Measurements from ENCODE around the gene HPCA. TPM values are rescaled to one million over a fixed set of nuclear protein-coding genes. Genes with fewer than 3 reads are reported as not detected.

Gene HPCA
- total RNA-seq, 2 experiments from 2014 or later = not detected

- Mint-ChIP-seq H3K27me3 (ENCODE audit: low read depth) (peaks cover 45% of the 10 kb centered on the region), H3K4me1 (ENCODE audit: low read depth) (peaks cover 18% of the 10 kb centered on the region)
Observed at GRCh38 chr1:32917521-32917920, 31.2 kb downstream of the HPCA start.

DNA sequence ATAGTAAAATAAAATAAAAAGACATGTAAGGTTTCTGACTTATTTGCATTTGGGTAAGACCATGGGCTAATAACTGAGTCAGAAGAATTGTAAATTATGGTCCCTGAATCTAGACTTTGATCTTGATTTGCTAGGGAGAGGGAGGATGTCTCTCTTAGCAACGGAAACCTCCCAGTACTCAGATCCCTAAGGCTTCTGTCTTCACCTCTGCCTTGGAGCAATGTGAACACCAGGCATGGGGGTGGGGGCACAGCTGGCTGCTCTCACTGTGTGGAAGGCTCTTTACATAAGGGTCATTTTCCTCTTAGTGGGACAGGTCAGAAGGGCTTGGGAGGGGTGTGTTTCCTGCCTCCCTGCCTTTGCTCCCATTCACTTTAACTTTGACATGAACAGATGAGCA, 31.9 kb downstream of the HPCA start:
- Mint-ChIP-seq H3K27me3 (ENCODE audit: low read depth) (peaks cover 50% of the 10 kb centered on the region), H3K36me3 (ENCODE audit: low read depth) (no peaks in the 10 kb centered on the region), H3K4me3 (no peak overlapping the region), H3K4me1 (ENCODE audit: low read depth) (peaks cover 18% of the 10 kb centered on the region), H3K9me3 (ENCODE audit: insufficient read depth) (no peaks in the 10 kb centered on the region), H3K27ac (no peak overlapping the region)
- POLR2A ChIA-PET = interaction anchor here (0.6 kb wide), 1 partner anchor 13 kb away, joined by 3 read pairs; no protein-coding TSS in a partner anchor
- CTCF ChIA-PET = no interaction called here
- no peak for DNase-seq
- no peak for ATAC-seq

More at GRCh38 chr1:32917521-32917920, 31.2 kb downstream of the HPCA start:
- Mint-ChIP-seq H3K9me3 (ENCODE audit: insufficient read depth) (no peaks in the 10 kb centered on the region), H3K4me3 (no peak overlapping the region), H3K27ac (no peak overlapping the region), H3K36me3 (ENCODE audit: low read depth) (no peaks in the 10 kb centered on the region)
- ChIA-PET POLR2A (no interaction called here), CTCF (interaction anchor here (1.6 to 1.8 kb wide), 2 partner anchors 40 to 42 kb away, joined by 4 to 5 read pairs; no protein-coding TSS in a partner anchor)
- peak; percentile 79 for ATAC-seq
- DNase-seq = peak; percentile 68

DNA sequence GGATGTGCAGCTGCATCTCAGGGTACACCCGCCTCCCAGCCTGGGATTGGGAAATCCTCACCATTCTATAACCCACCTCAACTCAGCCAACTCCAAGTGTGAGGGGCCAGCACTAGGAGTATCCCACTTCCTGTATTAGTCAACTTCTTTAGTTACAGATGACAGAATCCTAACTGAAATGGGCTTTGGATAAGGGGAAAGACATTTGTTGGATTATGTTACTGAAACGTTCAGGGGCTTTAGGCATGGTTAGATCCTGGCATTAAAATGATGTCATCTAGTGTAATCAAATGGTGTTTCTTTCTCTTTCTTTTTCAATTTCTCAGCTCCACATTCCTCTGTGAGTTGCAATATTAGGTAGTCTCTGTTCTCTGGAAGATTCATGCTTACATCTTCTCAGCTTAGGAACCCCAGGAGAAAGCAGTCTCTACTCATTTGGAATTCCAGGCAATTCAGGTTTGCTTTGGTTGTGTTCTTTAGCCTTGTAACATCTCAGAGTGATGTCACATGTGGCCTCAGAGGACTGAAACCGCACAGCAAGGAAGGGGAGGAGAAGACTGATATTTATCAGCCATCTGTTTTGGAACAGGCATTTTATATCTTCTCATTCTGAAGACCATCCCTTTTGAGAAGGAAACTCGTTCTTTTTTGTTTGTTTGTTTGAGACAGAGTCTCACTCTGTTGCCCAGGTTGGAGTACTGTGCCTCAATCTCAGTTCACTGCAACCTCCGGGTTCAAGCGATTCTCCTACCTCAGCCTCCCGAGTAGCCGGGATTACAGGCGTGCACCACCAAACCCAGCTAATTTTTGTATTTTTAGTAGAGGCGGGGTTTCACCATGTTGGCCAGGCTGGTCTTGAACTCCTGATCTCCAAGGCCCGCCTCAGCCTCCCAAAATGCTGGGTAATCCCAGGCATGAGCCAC, 33.8 kb downstream of the HPCA start:
- H3K4me1 Mint-ChIP-seq (ENCODE audit: low read depth) = peaks cover 23% of the 10 kb centered on the region
- DNase-seq = no peak

DNA sequence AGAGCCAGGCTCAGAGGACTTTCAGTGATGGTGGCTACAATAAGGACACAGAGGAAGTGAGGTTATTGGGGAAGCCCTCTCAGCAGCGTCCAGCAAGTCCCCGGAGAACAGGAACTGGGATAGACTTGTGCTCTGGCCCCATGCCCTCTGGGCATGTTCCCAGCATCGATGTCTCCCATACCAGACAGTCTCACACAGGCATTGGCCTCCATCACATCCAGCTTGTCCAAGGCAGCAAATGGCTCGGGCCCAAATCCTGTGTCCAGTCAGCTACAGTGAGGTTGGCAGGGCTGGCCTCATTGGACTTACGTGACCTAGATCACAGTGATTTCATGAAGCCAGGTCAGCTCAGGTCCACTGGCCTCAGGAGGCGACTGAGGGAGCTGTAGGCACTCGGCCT, 34.5 kb downstream of the HPCA start:
- Mint-ChIP-seq H3K9me3 (ENCODE audit: insufficient read depth) (no peaks in the 10 kb centered on the region), H3K27ac (no peak overlapping the region), H3K27me3 (ENCODE audit: low read depth) (peaks cover 59% of the 10 kb centered on the region), H3K4me1 (ENCODE audit: low read depth) (peaks cover 31% of the 10 kb centered on the region), H3K36me3 (ENCODE audit: low read depth) (no peaks in the 10 kb centered on the region), H3K4me3 (no peak overlapping the region)
- ChIA-PET POLR2A (interaction anchor here (0.6 kb wide), 1 partner anchor 263 kb away, joined by 3 read pairs; no protein-coding TSS in a partner anchor), CTCF (interaction anchor here (1.0 kb wide), 1 partner anchor 11 kb away, joined by 3 read pairs; no protein-coding TSS in a partner anchor)
- ATAC-seq (no peak), DNase-seq (no peak)

More for the DNA sequence above, 33.8 kb downstream of the HPCA start:
- no peaks in the 10 kb centered on the region for H3K9me3 Mint-ChIP-seq (ENCODE audit: insufficient read depth)
- H3K27ac Mint-ChIP-seq = no peak overlapping the region
- no peak overlapping the region for H3K4me3 Mint-ChIP-seq
- H3K27me3 Mint-ChIP-seq (ENCODE audit: low read depth) = peaks cover 57% of the 10 kb centered on the region
- CTCF ChIA-PET = interaction anchor here (1.0 to 1.4 kb wide), 4 partner anchors 12 to 207 kb away, joined by 3 to 4 read pairs (median 3); no protein-coding TSS in a partner anchor
- H3K36me3 Mint-ChIP-seq (ENCODE audit: low read depth) = no peaks in the 10 kb centered on the region
- ATAC-seq = no peak
- POLR2A ChIA-PET = interaction anchor here (0.6 kb wide), 1 partner anchor 264 kb away, joined by 3 read pairs; no protein-coding TSS in a partner anchor

DNA sequence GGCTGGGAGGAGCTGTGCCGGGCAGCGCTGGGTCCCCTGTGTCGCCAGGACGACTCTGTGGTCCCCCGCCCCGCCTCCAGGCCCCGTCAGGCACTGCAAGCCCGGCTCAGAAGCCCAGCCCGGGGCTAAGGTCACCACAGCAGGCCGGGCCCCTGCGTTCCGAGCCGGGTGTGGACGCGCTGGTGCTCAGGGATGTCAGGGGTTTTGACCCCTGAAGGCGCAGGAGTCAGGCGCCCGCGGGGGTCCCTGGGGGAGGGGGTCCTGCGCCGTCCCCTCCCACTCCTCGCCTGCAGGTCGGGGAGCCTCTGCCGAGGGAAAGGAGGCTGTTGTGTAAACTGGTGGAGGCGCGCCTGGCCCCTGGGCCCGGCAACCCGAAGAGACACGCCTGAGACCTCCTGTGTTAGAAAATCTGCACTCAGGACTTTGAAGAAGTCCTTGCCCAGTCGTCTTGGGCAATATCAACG, 38.6 kb downstream of the HPCA start:
- H3K4me3 Mint-ChIP-seq = no peak overlapping the region
- DNase-seq (no peak), ATAC-seq (peak; percentile 64)
- ChIA-PET POLR2A (no interaction called here), CTCF (interaction anchor here (0.6 to 1.3 kb wide), 3 partner anchors 145 to 233 kb away, joined by 3 read pairs; no protein-coding TSS in a partner anchor)
- H3K4me1 Mint-ChIP-seq (ENCODE audit: low read depth) = peaks cover 19% of the 10 kb centered on the region
- no peaks in the 10 kb centered on the region for H3K36me3 Mint-ChIP-seq (ENCODE audit: low read depth)
- H3K27ac Mint-ChIP-seq = no peak overlapping the region
- H3K9me3 Mint-ChIP-seq (ENCODE audit: insufficient read depth) = no peaks in the 10 kb centered on the region
- H3K27me3 Mint-ChIP-seq (ENCODE audit: low read depth) = peaks cover 59% of the 10 kb centered on the region

DNA sequence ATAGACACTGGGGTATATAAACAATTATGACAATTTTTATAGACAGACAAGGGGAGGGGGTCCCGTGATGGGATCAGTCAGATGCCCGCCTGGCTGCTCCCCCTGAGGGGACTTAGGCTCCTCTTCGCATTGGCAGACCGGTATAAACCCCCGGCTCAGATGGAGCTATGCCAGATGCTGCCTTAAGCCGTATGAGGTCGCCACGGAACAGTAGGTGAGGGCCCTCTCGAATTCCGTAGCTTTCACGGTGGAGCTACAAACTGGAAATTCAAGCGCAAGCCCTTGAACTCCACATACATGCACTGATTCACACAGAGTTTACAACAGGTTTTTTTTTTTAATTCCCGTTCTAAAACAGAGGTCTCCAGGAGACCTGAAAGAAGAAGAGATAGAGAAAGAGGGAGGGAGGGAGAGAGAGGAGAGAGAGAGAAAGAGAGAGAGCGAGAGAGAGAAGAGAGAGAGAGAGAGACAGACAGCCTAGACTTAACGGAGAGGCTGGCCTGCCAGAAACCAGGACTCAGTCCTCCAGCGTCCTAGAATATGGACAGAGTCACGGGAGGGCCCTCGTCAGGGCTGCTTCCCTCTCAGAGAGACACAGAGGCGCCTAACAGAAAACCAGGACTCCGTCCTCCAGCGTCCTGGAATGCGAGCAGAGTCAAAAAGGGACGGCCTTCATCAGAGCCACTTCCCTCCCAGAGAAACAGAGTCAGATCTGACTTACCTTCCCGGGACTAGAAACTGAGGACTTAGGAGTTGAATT, 39.3 kb downstream of the HPCA start:
- H3K4me3 Mint-ChIP-seq = no peak overlapping the region
- ChIA-PET POLR2A (no interaction called here), CTCF (interaction anchor here (0.6 to 1.3 kb wide), 3 partner anchors 144 to 234 kb away, joined by 3 read pairs; no protein-coding TSS in a partner anchor)
- no peak overlapping the region for H3K27ac Mint-ChIP-seq
- DNase-seq (peak; percentile 30), ATAC-seq (no peak)
- H3K36me3 Mint-ChIP-seq (ENCODE audit: low read depth) = no peaks in the 10 kb centered on the region
- H3K4me1 Mint-ChIP-seq (ENCODE audit: low read depth) = peaks cover 14% of the 10 kb centered on the region
- peaks cover 54% of the 10 kb centered on the region for H3K27me3 Mint-ChIP-seq (ENCODE audit: low read depth)
- H3K9me3 Mint-ChIP-seq (ENCODE audit: insufficient read depth) = no peaks in the 10 kb centered on the region

DNA sequence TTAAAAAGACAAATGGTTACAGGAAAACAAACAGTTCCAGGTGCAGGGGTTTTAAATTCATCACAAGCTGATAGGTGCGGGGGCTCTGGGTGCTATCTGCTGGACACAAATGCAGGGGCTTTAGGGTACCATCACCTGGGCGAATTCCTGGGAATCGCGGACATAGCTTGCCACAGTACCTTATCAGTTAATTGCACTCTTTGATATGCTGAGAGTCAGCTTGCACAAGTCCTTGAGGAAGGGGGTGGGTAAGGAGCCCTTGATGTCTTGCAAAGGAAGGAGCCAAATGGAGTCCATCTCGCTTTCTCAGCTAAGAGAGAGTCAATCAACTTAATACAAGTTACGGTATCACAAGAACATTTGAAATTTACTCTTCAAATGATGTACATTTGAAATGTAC, 40.3 kb downstream of the HPCA start:
- H3K27me3 Mint-ChIP-seq (ENCODE audit: low read depth) = peaks cover 51% of the 10 kb centered on the region
- no peaks in the 10 kb centered on the region for H3K36me3 Mint-ChIP-seq (ENCODE audit: low read depth)
- no peaks in the 10 kb centered on the region for H3K9me3 Mint-ChIP-seq (ENCODE audit: insufficient read depth)
- no peak for ATAC-seq
- no peak overlapping the region for H3K27ac Mint-ChIP-seq
- ChIA-PET POLR2A (no interaction called here), CTCF (no interaction called here)
- H3K4me1 Mint-ChIP-seq (ENCODE audit: low read depth) = peaks cover 13% of the 10 kb centered on the region
- DNase-seq = no peak
- H3K4me3 Mint-ChIP-seq = no peak overlapping the region

DNA sequence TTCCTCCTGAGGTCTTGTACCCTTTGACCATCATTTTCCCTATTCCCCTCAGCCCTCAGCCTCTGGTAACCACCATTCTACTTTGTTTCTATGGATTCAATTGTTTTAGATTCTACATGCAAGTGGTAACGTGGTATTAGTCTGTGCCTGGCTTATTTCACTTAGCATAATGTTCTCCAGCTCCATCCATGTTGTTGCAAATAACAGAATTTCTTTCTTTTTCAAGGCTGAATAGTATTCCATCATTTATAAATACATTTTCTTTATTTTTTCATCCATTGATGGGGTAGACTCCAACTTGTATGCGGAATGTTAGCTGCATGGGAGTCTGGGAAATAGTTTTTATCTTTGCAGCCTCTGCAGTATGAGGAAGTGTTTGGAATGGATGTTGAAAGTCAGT, 41.1 kb downstream of the HPCA start:
- peaks cover 13% of the 10 kb centered on the region for H3K4me1 Mint-ChIP-seq (ENCODE audit: low read depth)
- POLR2A ChIA-PET = no interaction called here
- DNase-seq (no peak), ATAC-seq (no peak)
- no peaks in the 10 kb centered on the region for H3K36me3 Mint-ChIP-seq (ENCODE audit: low read depth)
- no peaks in the 10 kb centered on the region for H3K9me3 Mint-ChIP-seq (ENCODE audit: insufficient read depth)
- CTCF ChIA-PET = interaction anchor here (1.1 kb wide), 1 partner anchor 127 kb away, joined by 3 read pairs; no protein-coding TSS in a partner anchor
- H3K27ac Mint-ChIP-seq = no peak overlapping the region
- H3K27me3 Mint-ChIP-seq (ENCODE audit: low read depth) = peaks cover 48% of the 10 kb centered on the region
- no peak overlapping the region for H3K4me3 Mint-ChIP-seq

GRCh38 chr1:32928285-32928684, 42.0 kb downstream of the HPCA start:
- no peak for ATAC-seq
- ChIA-PET POLR2A (no interaction called here), CTCF (interaction anchor here (0.6 to 1.1 kb wide), 2 partner anchors 126 to 370 kb away, joined by 3 read pairs; no protein-coding TSS in a partner anchor)
- Mint-ChIP-seq H3K4me1 (ENCODE audit: low read depth) (peaks cover 13% of the 10 kb centered on the region), H3K36me3 (ENCODE audit: low read depth) (no peaks in the 10 kb centered on the region), H3K9me3 (ENCODE audit: insufficient read depth) (no peaks in the 10 kb centered on the region), H3K4me3 (no peak overlapping the region), H3K27me3 (ENCODE audit: low read depth) (peaks cover 42% of the 10 kb centered on the region), H3K27ac (no peak overlapping the region)
- no peak for DNase-seq

GRCh38 chr1:32928715-32929114, 42.4 kb downstream of the HPCA start:
- H3K36me3 Mint-ChIP-seq (ENCODE audit: low read depth) = peaks cover 3% of the 10 kb centered on the region
- ATAC-seq (no peak), DNase-seq (no peak)
- H3K27ac Mint-ChIP-seq = no peak overlapping the region
- POLR2A ChIA-PET = no interaction called here
- peaks cover 39% of the 10 kb centered on the region for H3K27me3 Mint-ChIP-seq (ENCODE audit: low read depth)
- H3K4me3 Mint-ChIP-seq = no peak overlapping the region
- peaks cover 15% of the 10 kb centered on the region for H3K4me1 Mint-ChIP-seq (ENCODE audit: low read depth)
- H3K9me3 Mint-ChIP-seq (ENCODE audit: insufficient read depth) = no peaks in the 10 kb centered on the region
- CTCF ChIA-PET = interaction anchor here (0.6 kb wide), 1 partner anchor 370 kb away, joined by 3 read pairs; no protein-coding TSS in a partner anchor

DNA sequence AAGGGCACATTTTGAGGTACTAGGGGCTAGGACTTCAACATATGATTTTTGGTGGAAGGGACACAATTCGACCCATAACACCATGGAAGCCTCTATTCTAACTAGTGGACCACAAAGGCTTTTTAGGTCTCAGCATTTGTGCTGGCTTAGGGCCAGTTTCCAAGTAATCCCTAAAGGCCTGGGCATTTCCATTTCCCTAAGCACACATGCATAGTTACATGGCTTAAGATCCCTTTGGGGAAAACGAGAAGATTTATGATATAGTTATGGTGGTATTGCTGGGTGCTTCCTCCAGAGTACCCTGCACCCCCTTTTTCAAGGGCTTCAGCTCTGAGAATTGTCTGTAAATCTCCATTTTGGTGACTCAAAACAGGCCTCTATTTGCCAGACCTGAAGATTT, 43.1 kb downstream of the HPCA start:
- Mint-ChIP-seq H3K4me3 (no peak overlapping the region), H3K27me3 (ENCODE audit: low read depth) (peaks cover 32% of the 10 kb centered on the region), H3K9me3 (ENCODE audit: insufficient read depth) (no peaks in the 10 kb centered on the region), H3K27ac (no peak overlapping the region), H3K4me1 (ENCODE audit: low read depth) (peaks cover 17% of the 10 kb centered on the region), H3K36me3 (ENCODE audit: low read depth) (peaks cover 7% of the 10 kb centered on the region)
- DNase-seq (no peak), ATAC-seq (no peak)
- POLR2A ChIA-PET = no interaction called here
- CTCF ChIA-PET = interaction anchor here (9.5 kb wide), 1 partner anchor 126 kb away, joined by 101 read pairs; no protein-coding TSS in a partner anchor
